HG03342 (cell line): ENCODE measurements around the gene CFAP68.
A peak's percentile ranks its signal among the peaks of the same experiment; 100 is the strongest.
"Not testable (repeated sequence)": the region's sequence is repeated elsewhere in the genome, so short reads cannot be mapped to it uniquely, and the experiment has no call there.

ENCODE experiments used
- ATAC-seq: cut with Tn5 transposase; IDR thresholded peaks from one replicate; pipeline ENCODE4 v1.9.1; 2021; ENCODE audit warnings: mild to moderate bottlenecking, moderate library complexity; ENCODE audit not compliant: unreplicated experiment

The CFAP68 gene

GRCh38 chr11:111870113-111870512 lies 9.2 kb upstream of the CFAP68 start:
- ATAC-seq, result no peak

- peak; percentile 13 for ATAC-seq
Observed at GRCh38 chr11:111870522-111870885, 8.8 kb upstream of the CFAP68 start.

GRCh38 chr11:111870886-111871692 lies 8.3 kb upstream of the CFAP68 start, which contains the start of gene ALG9:
TSS of gene ALG9 (minus strand) at chr11:111871581. CDS start at chr11:111871482, 99 bp downstream.
- ATAC-seq, result peak; percentile 80

DNA sequence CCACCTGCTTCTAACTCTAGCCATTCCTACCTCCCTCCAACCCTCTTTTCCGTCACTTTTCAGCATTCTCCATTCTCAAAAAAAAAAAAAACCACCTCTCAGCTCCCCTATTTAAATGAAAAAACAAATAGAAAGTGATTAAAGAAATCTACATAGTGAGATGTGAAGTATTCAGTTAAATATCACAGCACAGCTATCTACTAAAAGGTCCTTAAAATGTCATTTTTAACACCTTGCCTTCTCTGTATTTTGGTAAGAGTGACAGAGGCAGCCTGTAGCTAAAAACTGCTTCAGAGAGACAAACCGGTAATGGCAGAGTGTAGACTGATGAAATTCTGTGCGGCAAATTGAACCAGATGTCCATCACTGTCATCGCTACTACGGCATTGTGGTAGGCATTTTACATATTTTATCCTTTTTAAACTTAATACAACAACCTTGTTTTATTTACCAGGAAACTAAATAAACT lies 7.6 kb upstream of the CFAP68 start:
- ATAC-seq, result no peak

GRCh38 chr11:111878385-111878848 lies 924 bp upstream of the CFAP68 start:
- peak; percentile 12 for ATAC-seq

DNA sequence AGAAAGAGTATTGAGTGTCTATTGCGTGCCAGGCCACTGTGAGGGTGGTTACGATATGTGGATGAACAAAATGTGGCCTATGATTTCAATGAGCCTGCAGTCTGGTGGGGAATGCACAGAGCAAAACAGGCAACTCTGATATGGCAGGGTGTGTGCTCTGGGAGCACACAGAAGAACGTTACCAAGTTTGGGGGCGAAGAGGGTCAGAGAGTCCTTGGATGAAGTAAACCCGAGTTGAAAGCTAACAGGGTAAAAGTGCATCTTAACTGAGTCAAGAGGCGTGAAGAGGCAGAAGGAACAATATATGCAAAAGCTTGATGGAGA lies 258 bp downstream of the CFAP68 start:
- ATAC-seq, result peak; percentile 6

- no peak for ATAC-seq
Observed at GRCh38 chr11:111882202-111882601, 2.9 kb downstream of the CFAP68 start.

GRCh38 chr11:111885053-111885452 lies 5.7 kb downstream of the CFAP68 start:
- ATAC-seq, result not testable (repeated sequence)

DNA sequence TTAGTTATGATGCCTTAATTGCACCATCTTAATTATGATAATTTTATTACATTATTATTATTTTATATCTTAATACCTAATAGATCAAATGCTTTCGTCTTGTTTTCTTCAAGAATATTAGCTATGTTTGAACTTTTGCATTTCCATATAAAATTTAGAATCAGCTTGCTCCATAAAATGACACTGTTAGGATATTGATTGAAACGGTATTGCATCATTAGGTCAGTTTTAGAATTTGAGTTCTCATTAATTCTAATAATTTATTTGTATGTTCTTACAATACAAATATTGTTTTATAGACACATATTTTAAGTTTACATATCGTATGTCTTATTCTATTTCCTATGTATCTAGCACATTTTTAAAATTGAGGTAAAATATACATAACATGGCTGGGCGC lies 6.7 kb downstream of the CFAP68 start:
- no peak for ATAC-seq

GRCh38 chr11:111886844-111887243 lies 7.5 kb downstream of the CFAP68 start:
- no peak for ATAC-seq

DNA sequence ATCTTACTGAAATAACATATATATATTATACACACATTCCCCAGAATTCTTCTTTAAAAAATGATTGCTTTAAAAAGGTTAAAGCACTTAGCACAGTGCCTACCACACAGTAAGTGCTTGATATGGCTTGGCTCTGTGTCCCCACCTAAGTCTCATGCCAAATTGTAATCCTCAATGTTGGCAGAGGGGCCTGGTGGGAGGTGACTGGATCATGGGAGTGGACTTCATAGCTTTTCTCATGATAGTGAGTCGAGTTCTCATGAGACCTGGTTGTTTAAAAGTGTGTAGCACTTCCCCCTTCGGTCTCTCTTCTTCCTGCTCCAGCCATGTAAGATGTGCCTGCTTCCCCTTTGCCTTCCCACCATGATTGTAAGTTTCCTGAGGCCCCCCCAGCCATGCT lies 26.1 kb downstream of the CFAP68 start:
- no peak for ATAC-seq

DNA sequence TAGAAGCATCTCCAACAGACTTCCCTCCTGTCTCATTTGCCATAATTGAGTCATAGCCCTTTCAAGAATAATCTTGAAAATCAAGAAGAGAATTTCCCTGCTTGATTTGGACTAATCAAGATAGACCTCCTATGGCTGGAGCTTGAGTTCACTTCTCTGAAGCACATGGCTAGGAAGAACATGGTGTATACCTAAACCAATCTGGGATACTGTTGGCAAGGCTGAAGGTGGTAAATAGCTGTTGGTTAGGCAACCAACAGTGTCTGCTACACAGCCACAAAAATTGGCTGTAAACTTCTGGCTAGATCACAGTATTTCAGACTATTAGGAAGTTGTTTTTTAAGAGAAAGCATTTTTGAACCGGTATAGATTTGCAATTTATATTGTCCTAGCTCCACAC lies 27.3 kb downstream of the CFAP68 start:
- no peak for ATAC-seq

- no peak for ATAC-seq
Observed at GRCh38 chr11:111908639-111909305, 29.4 kb downstream of the CFAP68 start.

DNA sequence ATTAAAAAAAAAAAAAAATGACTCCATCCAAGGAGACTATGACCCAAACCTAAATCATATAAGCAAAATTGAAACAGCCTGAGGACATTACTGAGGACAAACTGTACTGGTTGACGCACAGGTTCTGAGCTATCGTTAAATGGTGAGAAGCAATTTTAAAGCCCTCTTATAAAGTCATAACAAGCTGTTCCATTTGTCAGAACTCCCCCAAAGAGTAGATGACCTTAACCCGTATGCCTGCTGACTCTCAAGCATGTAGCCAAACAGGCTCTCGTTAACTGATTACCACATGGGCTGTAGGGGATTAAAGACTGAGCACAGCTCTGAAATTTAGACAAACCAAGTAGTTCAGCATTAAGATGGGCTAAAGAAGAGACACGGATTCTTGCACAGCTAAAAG lies 30.0 kb downstream of the CFAP68 start:
- no peak for ATAC-seq

GRCh38 chr11:111910676-111911562 lies 31.6 kb downstream of the CFAP68 start:
- no peak for ATAC-seq

GRCh38 chr11:111911563-111912401 lies 32.4 kb downstream of the CFAP68 start, which contains the start of gene CRYAB:
TSS of gene CRYAB (minus strand) at chr11:111911770. CDS start at chr11:111911724, 46 bp downstream.
- no peak for ATAC-seq

- no peak for ATAC-seq
Observed at GRCh38 chr11:111912535-111912934, 33.2 kb downstream of the CFAP68 start, which contains the start of gene HSPB2. TSS of gene HSPB2 (plus strand) at chr11:111912734. CDS start at chr11:111912830, 96 bp downstream.

DNA sequence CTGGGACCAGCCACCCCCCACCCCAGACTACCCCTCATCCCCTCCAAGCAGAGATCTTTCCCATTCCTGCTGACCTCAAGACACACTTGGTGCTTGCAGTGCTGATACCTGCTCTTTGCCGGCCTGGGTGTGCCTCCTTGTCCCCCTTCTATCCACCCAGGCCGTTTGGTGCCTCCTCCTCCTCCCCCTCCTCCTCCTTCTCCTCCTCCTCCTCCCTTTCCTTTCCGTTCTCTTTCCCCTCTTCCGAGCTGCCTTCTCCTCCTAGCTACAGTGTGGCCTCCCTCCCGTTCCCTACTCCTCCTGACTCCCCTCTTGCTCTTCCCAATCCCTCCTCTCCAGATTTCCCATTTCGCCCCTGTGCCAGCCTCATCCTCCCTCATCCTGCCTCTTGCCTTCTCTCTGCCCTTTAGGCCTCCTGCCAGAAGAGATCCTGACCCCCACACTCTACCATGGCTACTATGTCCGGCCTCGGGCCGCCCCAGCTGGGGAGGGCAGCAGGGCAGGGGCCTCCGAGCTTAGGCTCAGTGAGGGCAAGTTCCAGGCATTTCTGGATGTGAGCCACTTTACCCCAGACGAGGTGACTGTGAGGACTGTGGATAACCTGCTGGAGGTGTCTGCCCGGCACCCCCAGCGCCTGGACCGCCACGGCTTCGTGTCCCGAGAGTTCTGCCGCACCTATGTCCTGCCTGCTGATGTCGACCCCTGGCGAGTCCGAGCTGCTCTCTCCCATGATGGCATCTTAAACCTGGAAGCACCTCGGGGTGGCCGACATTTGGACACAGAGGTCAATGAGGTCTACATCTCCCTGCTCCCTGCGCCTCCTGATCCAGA lies 33.9 kb downstream of the CFAP68 start:
- no peak for ATAC-seq

GRCh38 chr11:111913997-111914396 lies 34.7 kb downstream of the CFAP68 start:
- no peak for ATAC-seq
